Measurements from ENCODE around the gene IPO9. TPM values are rescaled to one million over a fixed set of nuclear protein-coding genes. Genes with fewer than 3 reads are reported as not detected.
A peak's percentile ranks its signal among the peaks of the same experiment; 100 is the strongest.

The IPO9 gene
- total RNA-seq, 2 experiments from 2014 or later, result 63.9 to 65.7 TPM

DNA sequence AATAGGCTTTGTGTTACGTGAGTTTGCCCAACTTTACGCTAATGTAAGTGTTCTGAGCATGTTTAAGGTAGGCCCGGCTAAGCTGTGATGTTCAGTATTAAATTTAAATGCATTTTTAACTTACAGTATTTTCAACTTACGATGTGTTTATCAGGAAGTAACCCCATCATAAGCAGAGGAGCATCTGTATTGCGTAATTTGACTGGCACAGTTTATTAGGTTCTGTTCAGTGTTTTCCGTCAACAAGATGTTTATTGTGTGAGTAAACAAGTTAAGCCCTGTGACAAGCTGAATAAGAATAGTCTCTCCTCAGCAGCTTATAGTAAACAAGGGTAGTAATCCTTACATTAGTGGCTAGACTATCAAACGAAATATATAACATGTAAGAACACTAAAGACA is 32.5 kb downstream of the IPO9 start:
- no peak overlapping the region for H3K27ac Mint-ChIP-seq

GRCh38 chr1:201870397-201870796 is 41.4 kb downstream of the IPO9 start:
- DNase-seq, result no peak
- no peaks in the 10 kb centered on the region for H3K27me3 Mint-ChIP-seq (ENCODE audit: low read depth)
- no peaks in the 10 kb centered on the region for H3K4me1 Mint-ChIP-seq (ENCODE audit: low read depth)
- no peaks in the 10 kb centered on the region for H3K9me3 Mint-ChIP-seq
- peaks cover 55% of the 10 kb centered on the region for H3K36me3 Mint-ChIP-seq (ENCODE audit: low read depth)
- no peak overlapping the region for H3K27ac Mint-ChIP-seq
- H3K4me3 Mint-ChIP-seq, result no peak overlapping the region
- intact Hi-C loops (cut with micrococcal nuclease), result no loop called here
- CTCF ChIA-PET, result interaction anchor here (1.0 to 3.6 kb wide), 2 partner anchors 9 to 41 kb away, joined by 4 to 18 read pairs; no protein-coding TSS in a partner anchor

More for the DNA sequence above, 32.5 kb downstream of the IPO9 start:
- Mint-ChIP-seq H3K36me3 (ENCODE audit: low read depth) (peaks cover 45% of the 10 kb centered on the region), H3K4me3 (no peak overlapping the region), H3K4me1 (ENCODE audit: low read depth) (no peaks in the 10 kb centered on the region), H3K9me3 (no peaks in the 10 kb centered on the region), H3K27me3 (ENCODE audit: low read depth) (no peaks in the 10 kb centered on the region)
- DNase-seq, result no peak
- CTCF ChIA-PET, result interaction anchor here (1.2 kb wide), 1 partner anchor 35 kb away, joined by 3 read pairs; no protein-coding TSS in a partner anchor
- intact Hi-C loops (cut with micrococcal nuclease), result no loop called here

DNA sequence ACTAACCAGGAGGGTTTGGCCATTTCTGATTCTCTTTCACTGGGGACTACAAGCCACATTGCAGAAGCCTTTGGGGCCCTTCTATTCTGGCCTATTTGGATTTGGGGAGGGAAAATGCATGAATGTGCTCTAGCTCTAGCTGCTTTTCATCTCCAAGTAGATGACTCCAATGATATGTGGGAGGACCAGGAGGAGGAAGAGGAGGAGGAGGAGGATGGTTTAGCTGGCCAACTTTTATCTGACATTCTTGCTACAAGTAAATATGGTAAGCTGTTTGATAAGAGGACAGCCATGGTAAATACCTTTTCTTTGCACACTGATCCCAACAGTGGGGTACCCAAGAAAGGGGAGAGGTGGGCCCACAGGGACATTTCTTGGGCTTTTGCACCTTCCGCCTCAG is 45.7 kb downstream of the IPO9 start:
- CTCF ChIA-PET, result interaction anchor here (0.8 to 2.3 kb wide), 2 partner anchors 8 to 21 kb away, joined by 4 to 10 read pairs; no protein-coding TSS in a partner anchor
- peak overlapping the region; percentile 15 for H3K27ac Mint-ChIP-seq
- H3K4me1 Mint-ChIP-seq (ENCODE audit: low read depth), result no peaks in the 10 kb centered on the region
- H3K27me3 Mint-ChIP-seq (ENCODE audit: low read depth), result no peaks in the 10 kb centered on the region
- no peak for DNase-seq
- no peak overlapping the region for H3K4me3 Mint-ChIP-seq
- intact Hi-C loops (cut with micrococcal nuclease), result no loop called here
- H3K9me3 Mint-ChIP-seq, result no peaks in the 10 kb centered on the region
- peaks cover 42% of the 10 kb centered on the region for H3K36me3 Mint-ChIP-seq (ENCODE audit: low read depth)

GRCh38 chr1:201876148-201876818 is 47.3 kb downstream of the IPO9 start:
- Mint-ChIP-seq H3K4me3 (no peak overlapping the region), H3K36me3 (ENCODE audit: low read depth) (peaks cover 30% of the 10 kb centered on the region), H3K4me1 (ENCODE audit: low read depth) (no peaks in the 10 kb centered on the region), H3K27ac (no peak overlapping the region), H3K9me3 (no peaks in the 10 kb centered on the region), H3K27me3 (ENCODE audit: low read depth) (no peaks in the 10 kb centered on the region)
- intact Hi-C loops (cut with micrococcal nuclease), result no loop called here
- CTCF ChIA-PET, result interaction anchor here (0.6 to 0.9 kb wide), 3 partner anchors 10 to 941 kb away, joined by 3 to 4 read pairs (median 3); no protein-coding TSS in a partner anchor
- no peak for DNase-seq

- H3K36me3 Mint-ChIP-seq (ENCODE audit: low read depth), result peaks cover 17% of the 10 kb centered on the region
- peak overlapping the region; percentile 18 for H3K27ac Mint-ChIP-seq
- no peaks in the 10 kb centered on the region for H3K9me3 Mint-ChIP-seq
- no peaks in the 10 kb centered on the region for H3K27me3 Mint-ChIP-seq (ENCODE audit: low read depth)
- CTCF ChIA-PET, result interaction anchor here (0.6 to 5.5 kb wide), 10 partner anchors 9 to 134 kb away, joined by 3 to 40 read pairs (median 5); no protein-coding TSS in a partner anchor
- intact Hi-C loops (cut with micrococcal nuclease), result loop anchor here (1.0 kb wide), 1 partner anchor 94 kb away; no protein-coding TSS in a partner anchor
- H3K4me3 Mint-ChIP-seq, result no peak overlapping the region
- H3K4me1 Mint-ChIP-seq (ENCODE audit: low read depth), result no peaks in the 10 kb centered on the region
- peak; percentile 57 for DNase-seq
These were observed 49.0 kb downstream of the IPO9 start for GRCh38 chr1:201877877-201878401.

GRCh38 chr1:201880928-201881571 is 52.1 kb downstream of the IPO9 start:
- Mint-ChIP-seq H3K36me3 (ENCODE audit: low read depth) (peaks cover 4% of the 10 kb centered on the region), H3K9me3 (no peaks in the 10 kb centered on the region), H3K27ac (no peak overlapping the region), H3K27me3 (ENCODE audit: low read depth) (no peaks in the 10 kb centered on the region), H3K4me1 (ENCODE audit: low read depth) (no peaks in the 10 kb centered on the region), H3K4me3 (no peak overlapping the region)
- no peak for DNase-seq
- intact Hi-C loops (cut with micrococcal nuclease), result no loop called here
- CTCF ChIA-PET, result interaction anchor here (0.9 to 5.5 kb wide), 6 partner anchors 12 to 139 kb away, joined by 4 to 40 read pairs (median 8); partner anchors contain the start of gene IPO9

DNA sequence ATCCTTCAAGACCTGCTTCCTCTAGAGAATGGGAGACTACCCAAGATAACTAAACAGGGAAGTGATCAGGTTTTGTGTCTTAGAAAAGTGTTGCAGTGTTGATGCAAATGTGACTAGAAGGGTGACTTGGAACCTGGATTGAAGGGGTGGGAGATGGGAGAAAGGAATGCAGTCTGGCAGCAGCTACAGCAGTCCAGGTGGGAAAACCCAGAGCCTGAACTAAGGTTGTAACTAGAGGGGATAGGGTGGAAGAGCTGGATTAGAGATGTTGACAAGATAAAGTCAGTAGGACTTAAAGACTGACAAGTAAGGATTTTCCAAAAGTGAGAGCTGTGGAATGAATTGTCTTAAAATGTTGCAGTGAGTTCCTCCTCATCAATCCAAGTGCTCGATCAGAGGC is 52.7 kb downstream of the IPO9 start:
- Mint-ChIP-seq H3K36me3 (ENCODE audit: low read depth) (peaks cover 4% of the 10 kb centered on the region), H3K9me3 (no peaks in the 10 kb centered on the region), H3K4me3 (no peak overlapping the region), H3K27me3 (ENCODE audit: low read depth) (no peaks in the 10 kb centered on the region), H3K4me1 (ENCODE audit: low read depth) (no peaks in the 10 kb centered on the region), H3K27ac (no peak overlapping the region)
- intact Hi-C loops (cut with micrococcal nuclease), result no loop called here
- CTCF ChIA-PET, result interaction anchor here (3.5 to 5.5 kb wide), 2 partner anchors 13 to 117 kb away, joined by 11 to 40 read pairs; no protein-coding TSS in a partner anchor
- no peak for DNase-seq

DNA sequence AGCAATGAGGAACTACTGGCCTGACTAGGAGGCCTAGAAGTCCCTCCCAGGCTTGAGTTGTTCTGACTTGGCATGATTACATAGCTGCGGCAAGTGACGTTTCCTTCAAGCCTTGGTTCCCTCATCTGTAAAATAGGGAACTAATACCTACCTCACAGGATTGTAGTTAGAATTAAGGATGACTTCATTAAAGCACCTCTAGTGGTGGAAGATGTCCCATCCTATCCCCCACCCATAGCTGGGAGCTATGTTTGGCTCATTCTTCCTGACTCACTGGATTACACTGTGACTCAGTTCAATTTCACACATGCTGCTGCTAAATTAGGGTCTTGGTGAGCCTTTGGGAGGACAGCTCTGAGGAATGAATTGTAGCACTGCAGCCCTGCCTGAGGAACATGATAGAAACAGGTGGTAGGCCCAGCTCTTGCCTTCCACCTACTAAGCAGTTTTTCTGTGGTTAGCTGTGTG is 53.7 kb downstream of the IPO9 start:
- Mint-ChIP-seq H3K4me1 (ENCODE audit: low read depth) (no peaks in the 10 kb centered on the region), H3K27ac (no peak overlapping the region), H3K9me3 (no peaks in the 10 kb centered on the region), H3K36me3 (ENCODE audit: low read depth) (peaks cover 4% of the 10 kb centered on the region), H3K27me3 (ENCODE audit: low read depth) (peaks cover 3% of the 10 kb centered on the region), H3K4me3 (no peak overlapping the region)
- no peak for DNase-seq
- intact Hi-C loops (cut with micrococcal nuclease), result no loop called here
- CTCF ChIA-PET, result interaction anchor here (0.7 to 5.1 kb wide), 6 partner anchors 8 to 173 kb away, joined by 3 to 46 read pairs (median 8); no protein-coding TSS in a partner anchor

DNA sequence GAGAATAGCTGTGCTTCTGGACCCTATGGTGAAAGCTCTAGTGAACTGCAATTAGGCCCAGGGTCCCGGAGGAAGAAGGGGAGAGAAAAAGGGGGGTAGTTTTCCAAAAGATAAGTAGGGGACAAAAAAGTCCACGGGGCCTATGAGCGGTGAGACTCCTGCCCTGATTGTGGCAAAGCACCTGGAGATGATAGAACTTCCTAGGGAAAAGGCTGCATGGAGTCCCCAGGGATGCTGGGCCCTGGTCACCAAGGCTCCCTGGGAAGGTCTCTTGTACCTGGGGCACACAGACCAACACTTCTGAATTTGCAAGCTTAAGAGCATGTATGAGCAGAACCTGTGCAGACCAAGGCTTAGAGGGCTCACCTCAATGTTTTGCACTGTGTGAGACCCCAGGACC is 54.3 kb downstream of the IPO9 start:
- no peak overlapping the region for H3K27ac Mint-ChIP-seq
- intact Hi-C loops (cut with micrococcal nuclease), result no loop called here
- DNase-seq, result no peak
- no peaks in the 10 kb centered on the region for H3K9me3 Mint-ChIP-seq
- H3K36me3 Mint-ChIP-seq (ENCODE audit: low read depth), result peaks cover 4% of the 10 kb centered on the region
- H3K4me3 Mint-ChIP-seq, result no peak overlapping the region
- CTCF ChIA-PET, result interaction anchor here (0.7 to 5.1 kb wide), 6 partner anchors 9 to 174 kb away, joined by 3 to 46 read pairs (median 8); no protein-coding TSS in a partner anchor
- H3K4me1 Mint-ChIP-seq (ENCODE audit: low read depth), result no peaks in the 10 kb centered on the region
- H3K27me3 Mint-ChIP-seq (ENCODE audit: low read depth), result peaks cover 9% of the 10 kb centered on the region

GRCh38 chr1:201883786-201884185 is 54.8 kb downstream of the IPO9 start:
- CTCF ChIA-PET, result interaction anchor here (3.5 to 5.1 kb wide), 2 partner anchors 12 to 115 kb away, joined by 11 to 46 read pairs; no protein-coding TSS in a partner anchor
- intact Hi-C loops (cut with micrococcal nuclease), result no loop called here
- Mint-ChIP-seq H3K4me3 (no peak overlapping the region), H3K27me3 (ENCODE audit: low read depth) (peaks cover 9% of the 10 kb centered on the region), H3K36me3 (ENCODE audit: low read depth) (peaks cover 4% of the 10 kb centered on the region), H3K27ac (no peak overlapping the region), H3K4me1 (ENCODE audit: low read depth) (no peaks in the 10 kb centered on the region), H3K9me3 (no peaks in the 10 kb centered on the region)
- no peak for DNase-seq

DNA sequence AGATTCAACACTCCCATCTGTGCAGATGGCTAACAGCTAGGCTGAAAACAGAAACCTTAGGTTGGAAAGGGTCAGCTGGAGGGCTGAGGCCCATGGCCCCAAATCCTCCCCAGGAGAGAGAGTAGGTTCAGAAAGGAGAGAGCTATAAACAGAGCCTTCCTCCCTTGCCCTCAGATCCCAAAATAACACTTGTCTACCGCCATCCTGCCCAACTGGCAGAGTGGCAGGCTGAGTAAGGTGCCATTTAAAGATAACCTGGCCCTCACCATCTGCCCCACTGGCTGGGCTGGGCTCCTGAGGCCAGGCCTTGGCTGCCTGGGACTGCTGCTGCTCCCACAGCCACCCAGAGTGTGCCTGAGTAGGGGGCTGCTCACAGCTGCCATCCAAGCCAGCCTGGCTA is 55.5 kb downstream of the IPO9 start:
- Mint-ChIP-seq H3K4me3 (no peak overlapping the region), H3K27ac (no peak overlapping the region), H3K36me3 (ENCODE audit: low read depth) (no peaks in the 10 kb centered on the region), H3K9me3 (no peaks in the 10 kb centered on the region), H3K4me1 (ENCODE audit: low read depth) (peaks cover under 1% of the 10 kb centered on the region), H3K27me3 (ENCODE audit: low read depth) (peaks cover 10% of the 10 kb centered on the region)
- intact Hi-C loops (cut with micrococcal nuclease), result no loop called here
- CTCF ChIA-PET, result interaction anchor here (0.8 to 5.1 kb wide), 3 partner anchors 11 to 115 kb away, joined by 3 to 46 read pairs (median 11); no protein-coding TSS in a partner anchor
- no peak for DNase-seq

DNA sequence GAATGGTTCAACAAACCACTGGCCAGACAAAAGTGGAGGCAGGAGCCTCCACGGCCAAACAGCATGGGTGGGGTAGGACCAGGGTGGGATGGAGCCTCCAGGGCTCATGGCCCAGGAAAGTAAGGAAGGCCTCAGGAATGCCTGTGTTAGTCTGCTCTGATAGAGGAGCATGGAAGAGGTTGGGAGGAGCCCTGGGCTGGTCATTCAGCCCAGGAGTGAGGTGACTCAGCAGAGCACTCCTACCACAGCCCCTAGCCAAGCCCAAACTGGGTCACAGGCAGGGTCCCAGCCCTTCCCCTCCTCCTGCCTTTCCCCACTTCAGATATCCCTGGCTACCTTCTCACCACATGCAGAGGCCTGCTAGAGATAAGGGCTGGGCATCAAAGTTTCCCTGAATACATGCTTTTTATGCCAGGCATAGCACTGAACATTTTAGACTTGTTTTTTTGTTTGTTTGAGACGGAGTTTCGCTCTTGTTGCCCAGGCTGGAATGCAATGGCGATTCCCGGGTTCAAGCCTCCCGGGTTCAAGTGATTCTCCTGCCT is 56.6 kb downstream of the IPO9 start:
- Mint-ChIP-seq H3K4me1 (ENCODE audit: low read depth) (peaks cover 3% of the 10 kb centered on the region), H3K9me3 (no peaks in the 10 kb centered on the region), H3K4me3 (no peak overlapping the region), H3K27ac (no peak overlapping the region), H3K36me3 (ENCODE audit: low read depth) (no peaks in the 10 kb centered on the region), H3K27me3 (ENCODE audit: low read depth) (peaks cover 20% of the 10 kb centered on the region)
- intact Hi-C loops (cut with micrococcal nuclease), result no loop called here
- CTCF ChIA-PET, result interaction anchor here (1.2 to 5.1 kb wide), 3 partner anchors 9 to 56 kb away, joined by 3 to 46 read pairs (median 4); partner anchors contain the start of gene IPO9
- DNase-seq, result no peak

Measured in activated naive CD4-positive, alpha-beta T cell treated with anti-CD3 and anti-CD28 coated beads for 36 hours (primary cell).